Right lobe of liver (tissue), 6 donors: Measurements from ENCODE around the gene PRDM8. TPM values are rescaled to one million over a fixed set of nuclear protein-coding genes. Genes with fewer than 3 reads are reported as not detected.

ENCODE experiments used
- ATAC-seq, 4 donors: fragments of 200-7000 bp; cut with Tn5 transposase; one replicate each; pipeline ENCODE4 v1.9.1; 2020; ENCODE audit warnings: mild to moderate bottlenecking in 4 of 4, moderate library complexity in 4 of 4
- DNase-seq, 3 donors: peaks; one replicate each; pipeline ENCODE4 v3.0.0-alpha.2; 2020
- H3K27ac ChIP-seq, 3 donors: fragments of 200-600 bp; one replicate each; pipeline ENCODE4 v1.8.0; 2022
- H3K27me3 ChIP-seq, 2 donors: fragments of 200-600 bp; one replicate each; pipeline ENCODE4 v1.8.0; 2022
- H3K36me3 ChIP-seq, 4 donors: fragments of 200-600 bp; sonication (generic) in 1 of 4; one replicate each; pipeline versions ENCODE4 v1.5.1 to v1.8.0; 2017 to 2022; ENCODE audit warnings: control low read depth in 1 of 4
- H3K4me1 ChIP-seq, 4 donors: fragments of 200-600 bp; sonication (generic) in 1 of 4; one replicate each; pipeline versions ENCODE4 v1.5.1 to v1.8.0; 2017 to 2022; ENCODE audit warnings: control low read depth in 1 of 4
- H3K4me3 ChIP-seq, 3 donors: fragments of 200-600 bp; one replicate each; pipeline ENCODE4 v1.8.0; 2022
- H3K9me3 ChIP-seq, 4 donors: fragments of 200-600 bp; sonication (generic) in 1 of 4; one replicate each; pipeline versions ENCODE4 v1.5.1 to v1.8.0; 2017 to 2022; ENCODE audit warnings: control low read depth in 1 of 4
- POLR2A ChIP-seq: fragments of 450-650 bp; IDR thresholded peaks from one replicate; pipeline ENCODE4 v1.6.1; 2017; ENCODE audit warnings: antibody characterized with exemption, mild to moderate bottlenecking
- WGBS: methylation state at CpG from one replicate; pipeline ENCODE4 v1.1.6; 2018; ENCODE audit warnings: low coverage, low lambda C conversion rate; ENCODE audit not compliant: insufficient coverage; ENCODE audit errors: missing lambda C conversion rate; 5-methylcytosine and 5-hydroxymethylcytosine counted together
- intact Hi-C, 2 donors: fragments of 100-400 bp; cut with DNase I; formaldehyde crosslinking; loops; one replicate each; pipeline versions ENCODE4 v1.11.2 to v1.14.1; 2022
- total RNA-seq, 6 experiments: library from RNA; depleted of rRNA in 2 of 6; stranded (reverse); fragments of >200 nt in 2 of 6; fragmentation: NEBNext Ultra II Directional in 3 of 6; extraction: Animal tissue kit (Norgen Biotek cat#: 25700) in 3 of 6; gene quantifications; one replicate each; pipeline versions ENCODE4 v1.1.0 to v1.2.4, GENCODE V29; 2016 to 2023
- TF ChIP-seq, protein P1 (sequence below), 4 donors: fragments of 200-600 bp in 3 of 4; fragments of 450-650 bp in 1 of 4; IDR thresholded peaks; one replicate each; pipeline versions ENCODE4 v1.5.1 to v1.8.0; 2016 to 2022; ENCODE audit warnings: antibody characterized with exemption in 4 of 4, mild to moderate bottlenecking in 2 of 4
- donor health status: DM: no; HTN: yes; CAD: no.
- donor health status: DM: no; HTN: no; CAD: no.
- donor health status: DM: no; HTN: no; CAD: no.
- donor health status: DM: no; HTN: yes; CAD: no.
- donor health status: DM: no; HTN: yes; CAD: no.

The PRDM8 gene
- total RNA-seq, 6 experiments from 2014 or later, result 0.07 to 0.37 (median 0.12) TPM; not detected in 1

DNA sequence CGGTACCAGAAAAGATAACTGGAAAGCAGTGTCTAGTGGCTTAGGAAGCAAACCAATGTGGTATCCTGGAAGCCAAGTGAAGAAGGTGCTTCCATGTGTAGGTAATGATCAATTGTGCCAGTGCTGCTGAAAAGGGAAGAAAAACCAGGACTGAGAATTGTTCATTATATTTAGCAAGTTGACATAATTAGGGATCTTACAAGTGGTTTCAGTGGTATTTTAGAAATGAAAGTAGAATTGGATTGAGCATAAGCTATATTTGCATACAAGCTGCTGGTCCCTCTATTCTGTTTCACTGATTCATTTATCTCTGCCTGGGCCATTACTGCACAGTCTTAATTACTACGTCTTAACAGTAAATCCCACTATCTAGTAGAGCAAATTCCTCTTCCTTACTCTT is 32.3 kb downstream of the PRDM8 start:
- no peak overlapping the region for H3K4me3 ChIP-seq
- 49% methylated on average over 2 of the region's 2 CpGs for WGBS
- no peaks in the 10 kb centered on the region for H3K4me1 ChIP-seq
- no peak for ATAC-seq
- intact Hi-C loops, result no loop called here
- no peak overlapping the region for H3K27ac ChIP-seq
- DNase-seq, result no peak
- H3K36me3 ChIP-seq, result no peaks in the 10 kb centered on the region
- H3K27me3 ChIP-seq, result no peaks in the 10 kb centered on the region
- TF ChIP-seq, protein P1, sequence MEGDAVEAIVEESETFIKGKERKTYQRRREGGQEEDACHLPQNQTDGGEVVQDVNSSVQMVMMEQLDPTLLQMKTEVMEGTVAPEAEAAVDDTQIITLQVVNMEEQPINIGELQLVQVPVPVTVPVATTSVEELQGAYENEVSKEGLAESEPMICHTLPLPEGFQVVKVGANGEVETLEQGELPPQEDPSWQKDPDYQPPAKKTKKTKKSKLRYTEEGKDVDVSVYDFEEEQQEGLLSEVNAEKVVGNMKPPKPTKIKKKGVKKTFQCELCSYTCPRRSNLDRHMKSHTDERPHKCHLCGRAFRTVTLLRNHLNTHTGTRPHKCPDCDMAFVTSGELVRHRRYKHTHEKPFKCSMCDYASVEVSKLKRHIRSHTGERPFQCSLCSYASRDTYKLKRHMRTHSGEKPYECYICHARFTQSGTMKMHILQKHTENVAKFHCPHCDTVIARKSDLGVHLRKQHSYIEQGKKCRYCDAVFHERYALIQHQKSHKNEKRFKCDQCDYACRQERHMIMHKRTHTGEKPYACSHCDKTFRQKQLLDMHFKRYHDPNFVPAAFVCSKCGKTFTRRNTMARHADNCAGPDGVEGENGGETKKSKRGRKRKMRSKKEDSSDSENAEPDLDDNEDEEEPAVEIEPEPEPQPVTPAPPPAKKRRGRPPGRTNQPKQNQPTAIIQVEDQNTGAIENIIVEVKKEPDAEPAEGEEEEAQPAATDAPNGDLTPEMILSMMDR (IDR thresholded peaks at IDR 0.05), result no peak
- no peak for TF ChIP-seq POLR2A
- no peaks in the 10 kb centered on the region for H3K9me3 ChIP-seq

DNA sequence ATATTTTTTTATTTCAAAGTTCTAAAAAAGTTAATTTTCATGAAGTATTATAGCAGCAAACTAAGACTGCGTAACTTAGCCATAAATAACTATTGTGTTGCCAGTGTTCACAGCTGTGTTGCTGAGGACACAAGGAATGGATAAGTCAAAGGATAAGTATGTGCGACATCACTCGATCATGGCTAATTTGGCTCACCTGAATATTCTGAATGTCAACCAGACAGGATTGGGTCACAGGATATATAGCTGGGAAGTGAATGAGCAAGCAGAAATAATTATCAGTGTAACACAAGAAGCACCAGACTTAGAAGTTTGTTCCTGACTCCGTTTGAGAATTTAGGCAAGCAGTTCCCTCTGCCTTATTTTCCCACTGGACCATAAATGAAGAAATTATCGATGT is 33.9 kb downstream of the PRDM8 start:
- Histone ChIP-seq H3K9me3 (no peaks in the 10 kb centered on the region), H3K27me3 (no peaks in the 10 kb centered on the region), H3K4me1 (no peaks in the 10 kb centered on the region), H3K27ac (no peak overlapping the region), H3K36me3 (no peaks in the 10 kb centered on the region), H3K4me3 (no peak overlapping the region)
- ATAC-seq (no peak), DNase-seq (no peak)
- TF ChIP-seq, protein P1 (IDR thresholded peaks at IDR 0.05), result no peak
- no peak for TF ChIP-seq POLR2A
- 72% methylated on average over 5 of the region's 5 CpGs for WGBS
- intact Hi-C loops, result no loop called here

DNA sequence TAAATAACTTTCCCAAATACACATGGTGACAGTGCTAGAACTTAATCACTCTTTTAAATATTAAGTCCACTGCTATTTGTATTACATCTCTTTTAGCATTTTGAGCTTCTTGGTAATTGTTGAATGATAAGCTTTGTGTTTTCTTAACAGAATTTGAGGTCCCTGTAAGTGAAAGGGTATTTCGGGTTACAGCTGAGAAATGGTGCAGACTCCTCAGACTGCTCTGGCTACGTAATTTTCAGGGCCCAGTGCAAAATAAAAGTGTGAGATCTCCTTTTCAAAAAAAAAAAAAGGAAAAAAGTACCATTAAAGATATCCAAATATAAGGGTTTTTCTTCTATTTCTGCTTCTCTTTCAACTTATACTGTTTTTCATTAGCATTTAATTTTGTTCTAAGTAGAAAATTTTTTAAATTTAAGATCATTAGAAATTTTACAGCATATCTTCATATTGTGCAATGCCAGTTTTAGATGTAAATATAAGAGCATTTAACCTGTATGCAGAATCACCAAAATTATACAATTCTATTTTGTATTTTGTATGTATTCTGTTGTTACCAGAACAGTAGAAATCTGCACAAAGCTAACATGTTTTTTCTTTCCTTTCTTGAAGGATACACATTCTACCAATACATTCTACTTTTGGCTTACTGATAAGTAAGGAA is 35.5 kb downstream of the PRDM8 start:
- Histone ChIP-seq H3K36me3 (no peaks in the 10 kb centered on the region), H3K4me3 (no peak overlapping the region), H3K27me3 (no peaks in the 10 kb centered on the region), H3K27ac (no peak overlapping the region), H3K4me1 (no peaks in the 10 kb centered on the region), H3K9me3 (no peaks in the 10 kb centered on the region)
- DNase-seq, result no peak
- intact Hi-C loops, result no loop called here
- no peak for ATAC-seq
- TF ChIP-seq, protein P1 (IDR thresholded peaks at IDR 0.05), result no peak
- TF ChIP-seq POLR2A, result no peak
- 72% methylated on average over 2 of the region's 2 CpGs for WGBS

DNA sequence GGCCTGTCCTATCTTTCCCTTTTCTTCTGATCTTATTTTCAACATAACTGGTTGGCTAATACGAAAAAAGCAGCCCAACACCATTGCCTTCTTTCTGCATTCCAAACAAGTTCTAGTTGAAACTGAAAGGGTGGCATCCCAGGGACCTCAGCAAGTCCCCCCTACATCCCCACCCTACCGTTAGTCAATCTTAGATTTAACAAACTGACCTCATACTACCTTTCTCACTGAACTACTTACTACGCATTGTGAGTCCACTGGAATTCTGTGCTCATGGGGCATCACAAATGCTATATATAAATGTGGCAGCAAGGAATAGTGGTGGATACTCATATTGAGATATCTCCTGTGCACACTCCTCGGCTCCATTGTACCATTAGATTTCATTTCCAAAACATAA is 36.1 kb downstream of the PRDM8 start:
- no peak for TF ChIP-seq POLR2A
- TF ChIP-seq, protein P1 (IDR thresholded peaks at IDR 0.05), result no peak

More for the DNA sequence above, 36.1 kb downstream of the PRDM8 start:
- Histone ChIP-seq H3K27me3 (no peaks in the 10 kb centered on the region), H3K36me3 (no peaks in the 10 kb centered on the region), H3K9me3 (no peaks in the 10 kb centered on the region), H3K4me3 (no peak overlapping the region), H3K27ac (no peak overlapping the region), H3K4me1 (no peaks in the 10 kb centered on the region)
- intact Hi-C loops, result no loop called here
- ATAC-seq, result no peak
- DNase-seq, result no peak
- WGBS, result 54% methylated on average over 4 of the region's 4 CpGs
